NCI-H526 (cell line): ENCODE results near the gene PGAP3.
"Not testable (repeated sequence)": the region's sequence is repeated elsewhere in the genome, so short reads cannot be mapped to it uniquely, and the experiment has no call there.

Experiments used
- DNase-seq, 2 experiments: peaks; one replicate each; lab custom pipeline; 2025; lab: John Stamatoyannopoulos, UW

PGAP3 gene

GRCh38 chr17:39687546-39688474 is at the start of gene PGAP3:
Gene PGAP3, minus strand, starts transcription at chr17:39688057. Its CDS starts 43 bp downstream, at chr17:39688014.
- DNase-seq: peak; percentile 88 to 93

- no peak for DNase-seq
Measured at GRCh38 chr17:39737206-39737759, 49.4 kb upstream of the PGAP3 start.

GRCh38 chr17:39736319-39737165 is 48.7 kb upstream of the PGAP3 start:
- no peak for DNase-seq

GRCh38 chr17:39735882-39736281 is 48.0 kb upstream of the PGAP3 start:
- no peak for DNase-seq

- no peak for DNase-seq
Measured at GRCh38 chr17:39732586-39732985, 44.7 kb upstream of the PGAP3 start.

GRCh38 chr17:39730095-39730921 is 42.5 kb upstream of the PGAP3 start, which contains the start of gene MIEN1:
Gene MIEN1, minus strand, starts transcription at chr17:39730532. Its CDS starts 37 bp downstream, at chr17:39730495.
- DNase-seq: peak; percentile 19 to 89

- DNase-seq: no peak
Measured at GRCh38 chr17:39729280-39729851, 41.5 kb upstream of the PGAP3 start.

GRCh38 chr17:39727556-39727955 is 39.7 kb upstream of the PGAP3 start:
- no peak for DNase-seq

GRCh38 chr17:39726617-39727016 is 38.8 kb upstream of the PGAP3 start:
- DNase-seq: no peak

- DNase-seq: not testable (repeated sequence)
Measured at GRCh38 chr17:39725923-39726322, 38.1 kb upstream of the PGAP3 start.

GRCh38 chr17:39724731-39725130 is 36.9 kb upstream of the PGAP3 start:
- no peak for DNase-seq

- DNase-seq: no peak
Measured at GRCh38 chr17:39722965-39723848, 35.4 kb upstream of the PGAP3 start.

GRCh38 chr17:39722104-39722503 is 34.2 kb upstream of the PGAP3 start:
- no peak for DNase-seq

- no peak for DNase-seq
Measured at GRCh38 chr17:39719563-39720355, 31.9 kb upstream of the PGAP3 start.

- DNase-seq: no peak
Measured at GRCh38 chr17:39717660-39718059, 29.8 kb upstream of the PGAP3 start.

- no peak for DNase-seq
Measured at GRCh38 chr17:39716879-39717536, 29.2 kb upstream of the PGAP3 start.

GRCh38 chr17:39716073-39716818 is 28.4 kb upstream of the PGAP3 start:
- DNase-seq: no peak
